Left lung (tissue), 14 donors: ENCODE data around the gene VCX3B. TPM values are rescaled to one million over a fixed set of nuclear protein-coding genes. Genes with fewer than 3 reads are reported as not detected.
"Not testable (repeated sequence)": the region's sequence is repeated elsewhere in the genome, so short reads cannot be mapped to it uniquely, and the experiment has no call there.

Source experiments
- ATAC-seq: fragments of 200-7000 bp; cut with Tn5 transposase; one replicate; pipeline ENCODE4 v1.9.1; 2020; ENCODE audit warnings: moderate library complexity
- DNase-seq, 4 donors: peaks; one replicate each; pipeline ENCODE4 v3.0.0-alpha.2; 2013 to 2020
- H3K27ac ChIP-seq, 2 donors: fragments of 200-600 bp; sonication (generic) in 1 of 2; one replicate each; pipeline versions ENCODE4 v1.5.0 to v1.8.0; 2020 to 2021
- H3K27me3 ChIP-seq, 2 donors: fragments of 200-600 bp; sonication (generic) in 1 of 2; one replicate each; pipeline versions ENCODE4 v1.5.0 to v1.8.0; 2020 to 2021
- H3K36me3 ChIP-seq, 2 donors: fragments of 200-600 bp; sonication (generic) in 1 of 2; one replicate each; pipeline versions ENCODE4 v1.5.0 to v1.8.0; 2020 to 2021
- H3K4me1 ChIP-seq, 2 donors: fragments of 200-600 bp; one replicate each; pipeline ENCODE4 v1.8.0; 2021
- H3K4me3 ChIP-seq, 2 donors: fragments of 200-600 bp; sonication (generic) in 1 of 2; one replicate each; pipeline versions ENCODE4 v1.5.0 to v1.8.0; 2020 to 2021; ENCODE audit warnings: mild to moderate bottlenecking in 1 of 2
- H3K9me3 ChIP-seq, 2 donors: fragments of 200-600 bp; sonication (generic) in 1 of 2; one replicate each; pipeline versions ENCODE4 v1.5.0 to v1.8.0; 2020 to 2021
- CTCF ChIP-seq, 2 donors: fragments of 200-600 bp; sonication (generic) in 1 of 2; IDR thresholded peaks; one replicate each; pipeline versions ENCODE4 v1.5.0 to v1.8.0; 2021; ENCODE audit warnings: antibody characterized with exemption in 2 of 2
- intact Hi-C, 2 donors: fragments of 100-400 bp; cut with DNase I; formaldehyde crosslinking; loops; one replicate each; pipeline versions ENCODE4 v1.11.2 to v1.14.2; 2022
- long read RNA-seq, 12 donors: library from polyadenylated mRNA in 2 of 12; unstranded in 2 of 12; transcript quantifications; one replicate each; pipeline ENCODE4 v2.0.0 and lab custom pipeline, GENCODE V29; 2019 to 2026
- polyA plus RNA-seq, 6 donors: library from polyadenylated mRNA; unstranded; fragments of 120-200 nt; gene quantifications; one replicate each; pipeline ENCODE4 v1.2.1, GENCODE V29; 2013; ENCODE audit not compliant: insufficient read length in 6 of 6
- total RNA-seq, 2 donors: library from RNA; stranded (reverse); fragmentation: NEBNext Ultra II Directional; extraction: Animal tissue kit (Norgen Biotek cat#: 25700); gene quantifications; one replicate each; pipeline ENCODE4 v1.2.1, GENCODE V29; 2021
- donor health status: DM: no; HTN: yes; CAD: no.
- donor health status: DM: no; HTN: no; CAD: no.

The VCX3B gene
- total RNA-seq: not detected
- polyA plus RNA-seq: under 1 TPM in 5 of 6 donors, not detected in 1; 0.21 to 0.60 (median 0.32) TPM
- long read RNA-seq, donor 1: 0 reads
- long read RNA-seq, donor 2: 0 reads
- long read RNA-seq, donor 3: 0 reads
- long read RNA-seq, donor 4: 0 reads
- long read RNA-seq, donor 5: 0 reads
- long read RNA-seq, donor 6: 0 reads
- long read RNA-seq, donor 7: 0 reads
- long read RNA-seq, donor 8: 0 reads
- long read RNA-seq, donor 9: 0 reads
- long read RNA-seq, donor 10: 0 reads
- long read RNA-seq, donor 11: 0 reads
- long read RNA-seq, donor 12: 0 reads

- intact Hi-C loops, DNase-seq, H3K4me3 ChIP-seq, H3K9me3 ChIP-seq, H3K36me3 ChIP-seq, H3K27ac ChIP-seq, H3K27me3 ChIP-seq, ATAC-seq, H3K4me1 ChIP-seq: not testable (repeated sequence)
These were observed at the start of gene VCX3B for GRCh38 chrX:8464530-8464929. TSS of gene VCX3B (plus strand) at chrX:8464830. CDS start at chrX:8465451, 621 bp downstream.

- no peaks in the 10 kb centered on the region for H3K36me3 ChIP-seq
- H3K4me1 ChIP-seq: no peaks in the 10 kb centered on the region
- no peak overlapping the region for H3K4me3 ChIP-seq
- DNase-seq (no peak), ATAC-seq (no peak)
- H3K9me3 ChIP-seq: no peaks in the 10 kb centered on the region
- intact Hi-C loops: no loop called here
- no peak for TF ChIP-seq CTCF (IDR thresholded peaks at IDR 0.05)
- H3K27ac ChIP-seq: no peak overlapping the region
- H3K27me3 ChIP-seq: no peaks in the 10 kb centered on the region
These were observed 46.3 kb upstream of the VCX3B start for GRCh38 chrX:8418301-8418700.

GRCh38 chrX:8424912-8425311 lies 39.7 kb upstream of the VCX3B start:
- Histone ChIP-seq H3K9me3 (no peaks in the 10 kb centered on the region), H3K4me3 (no peak overlapping the region), H3K4me1 (no peaks in the 10 kb centered on the region), H3K36me3 (no peaks in the 10 kb centered on the region), H3K27ac (no peak overlapping the region), H3K27me3 (no peaks in the 10 kb centered on the region)
- no peak for ATAC-seq
- intact Hi-C loops: no loop called here
- DNase-seq: no peak
- no peak for TF ChIP-seq CTCF (IDR thresholded peaks at IDR 0.05)

GRCh38 chrX:8429692-8430249 lies 34.9 kb upstream of the VCX3B start:
- no peaks in the 10 kb centered on the region for H3K27me3 ChIP-seq
- peak; percentile 80 for ATAC-seq
- no peaks in the 10 kb centered on the region for H3K36me3 ChIP-seq
- H3K27ac ChIP-seq: no peak overlapping the region
- no peak overlapping the region for H3K4me3 ChIP-seq
- intact Hi-C loops: no loop called here
- DNase-seq: peak in 1 of 4 donors; percentile 41
- no peaks in the 10 kb centered on the region for H3K4me1 ChIP-seq
- TF ChIP-seq CTCF (IDR thresholded peaks at IDR 0.05): no peak
- no peaks in the 10 kb centered on the region for H3K9me3 ChIP-seq

GRCh38 chrX:8430444-8430843 lies 34.2 kb upstream of the VCX3B start:
- peak; percentile 67 for ATAC-seq
- Histone ChIP-seq H3K4me3 (no peak overlapping the region), H3K9me3 (no peaks in the 10 kb centered on the region), H3K4me1 (no peaks in the 10 kb centered on the region), H3K27me3 (no peaks in the 10 kb centered on the region), H3K36me3 (no peaks in the 10 kb centered on the region), H3K27ac (no peak overlapping the region)
- intact Hi-C loops: no loop called here
- TF ChIP-seq CTCF (IDR thresholded peaks at IDR 0.05): no peak
- DNase-seq: no peak
